GM12875 (cell line): ENCODE results near the gene CSF1.

ENCODE experiments used
- H3K4me3 ChIP-seq: one replicate; pipeline ENCODE4 v1.5.1; 2011; ENCODE audit warnings: low read depth, low read length, control low read depth
- TF ChIP-seq, protein P1 (sequence below): IDR thresholded peaks from 2 replicates; pipeline ENCODE4 v1.5.1; 2011; ENCODE audit warnings: low read depth, mild to moderate bottlenecking, control low read depth, inconsistent platforms, low read length, moderate library complexity, borderline replicate concordance; ENCODE audit not compliant: insufficient read depth

The CSF1 gene

DNA sequence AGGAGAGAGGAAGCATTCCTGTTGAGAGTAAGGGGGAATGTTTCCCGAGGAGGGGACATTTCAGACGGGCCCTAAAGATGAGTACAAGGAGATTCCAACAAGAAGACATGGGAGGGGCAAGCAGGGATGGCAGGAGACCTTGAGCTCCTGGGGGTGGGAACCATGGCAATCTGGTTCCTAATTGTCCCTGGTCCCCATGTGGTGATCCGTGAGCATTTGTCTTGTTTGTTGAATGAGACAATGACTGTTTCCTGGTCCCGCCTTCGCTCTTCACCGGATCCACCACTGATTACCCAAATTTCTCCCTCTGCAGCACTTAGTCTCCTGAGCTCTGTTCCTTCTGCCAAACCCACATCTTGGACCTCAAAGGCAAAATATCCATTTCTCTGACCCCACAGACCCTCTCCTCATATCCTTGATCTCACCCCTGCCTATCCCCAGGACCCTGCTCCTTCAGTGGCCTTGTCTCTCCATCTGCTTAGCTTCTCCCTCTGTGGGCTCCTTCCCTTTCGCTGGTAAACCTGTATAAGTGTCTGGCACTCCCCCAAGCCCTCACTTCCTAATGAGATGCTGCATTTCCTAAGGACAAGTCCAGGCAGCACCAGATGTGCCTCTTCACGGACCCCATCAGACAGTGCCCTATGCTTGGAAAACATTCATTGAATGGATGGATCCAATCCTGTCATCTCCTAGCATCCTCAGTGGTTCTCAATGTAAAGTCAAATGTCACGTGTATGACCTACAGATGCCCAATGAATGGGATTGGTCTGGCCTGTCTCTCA, 8.3 kb upstream of the CSF1 start:
- TF ChIP-seq, protein P1, sequence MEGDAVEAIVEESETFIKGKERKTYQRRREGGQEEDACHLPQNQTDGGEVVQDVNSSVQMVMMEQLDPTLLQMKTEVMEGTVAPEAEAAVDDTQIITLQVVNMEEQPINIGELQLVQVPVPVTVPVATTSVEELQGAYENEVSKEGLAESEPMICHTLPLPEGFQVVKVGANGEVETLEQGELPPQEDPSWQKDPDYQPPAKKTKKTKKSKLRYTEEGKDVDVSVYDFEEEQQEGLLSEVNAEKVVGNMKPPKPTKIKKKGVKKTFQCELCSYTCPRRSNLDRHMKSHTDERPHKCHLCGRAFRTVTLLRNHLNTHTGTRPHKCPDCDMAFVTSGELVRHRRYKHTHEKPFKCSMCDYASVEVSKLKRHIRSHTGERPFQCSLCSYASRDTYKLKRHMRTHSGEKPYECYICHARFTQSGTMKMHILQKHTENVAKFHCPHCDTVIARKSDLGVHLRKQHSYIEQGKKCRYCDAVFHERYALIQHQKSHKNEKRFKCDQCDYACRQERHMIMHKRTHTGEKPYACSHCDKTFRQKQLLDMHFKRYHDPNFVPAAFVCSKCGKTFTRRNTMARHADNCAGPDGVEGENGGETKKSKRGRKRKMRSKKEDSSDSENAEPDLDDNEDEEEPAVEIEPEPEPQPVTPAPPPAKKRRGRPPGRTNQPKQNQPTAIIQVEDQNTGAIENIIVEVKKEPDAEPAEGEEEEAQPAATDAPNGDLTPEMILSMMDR = no peak
- H3K4me3 ChIP-seq = no peak overlapping the region

DNA sequence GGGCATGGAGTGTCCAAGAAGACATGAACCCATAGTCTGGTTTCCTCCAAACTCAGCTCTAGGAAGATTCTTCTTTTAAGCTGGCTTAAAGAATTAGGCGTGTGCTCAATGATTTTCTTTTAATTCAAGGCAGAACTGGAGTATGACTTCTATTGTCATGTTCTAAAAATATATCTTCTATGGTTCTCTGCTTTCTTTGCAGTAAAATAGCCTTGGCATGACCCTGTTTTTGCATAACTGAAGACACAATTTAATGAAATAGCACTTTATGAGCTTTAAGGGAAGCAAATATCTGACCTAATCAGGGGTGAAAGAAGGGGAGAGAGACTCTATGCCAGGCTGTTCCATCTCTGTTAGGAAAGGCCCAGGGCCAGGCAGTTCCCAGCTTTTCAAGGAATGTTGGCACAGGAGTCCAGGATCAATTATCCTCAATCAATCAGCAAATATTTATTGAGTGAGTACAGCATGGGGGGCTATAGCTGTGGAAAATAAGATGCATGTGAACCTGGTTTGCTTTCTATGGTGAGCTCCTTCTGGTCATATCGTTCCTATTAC, 7.2 kb upstream of the CSF1 start:
- TF ChIP-seq, protein P1 = no peak
- no peak overlapping the region for H3K4me3 ChIP-seq

DNA sequence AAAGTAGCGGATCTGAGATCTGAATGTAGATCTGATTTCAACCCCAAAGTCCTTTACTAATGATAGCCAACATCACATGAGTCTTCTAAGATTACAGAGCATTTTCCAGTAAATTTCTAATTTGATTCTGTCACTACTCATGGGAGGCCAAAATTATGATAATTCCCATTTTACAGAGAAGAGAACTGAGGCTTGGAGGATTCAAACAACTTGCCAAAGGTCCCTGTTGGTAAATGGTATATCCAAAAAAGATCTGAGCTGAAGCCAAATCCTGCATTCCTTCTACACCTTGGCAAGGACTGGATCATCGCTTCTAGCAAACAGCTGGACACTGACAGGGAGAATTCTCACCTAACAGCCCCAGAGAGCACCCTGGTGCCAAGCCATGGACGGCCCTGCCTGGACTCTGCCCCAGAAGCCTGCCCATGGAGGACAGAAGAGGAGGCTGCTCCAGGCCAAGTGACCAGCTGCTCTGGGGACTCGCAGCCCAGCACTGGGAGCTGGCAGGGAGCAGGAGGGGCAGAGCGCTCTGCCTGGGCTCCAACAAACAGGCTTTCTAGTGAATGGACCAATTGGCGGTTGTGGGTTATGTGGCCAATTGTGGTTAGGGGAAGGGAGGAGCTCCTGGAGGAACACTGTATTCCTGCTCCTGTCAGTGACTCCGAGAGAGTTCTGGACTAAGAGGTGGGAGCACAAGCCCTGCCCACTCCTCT, 6.4 kb upstream of the CSF1 start:
- TF ChIP-seq, protein P1 = no peak
- H3K4me3 ChIP-seq = no peak overlapping the region

DNA sequence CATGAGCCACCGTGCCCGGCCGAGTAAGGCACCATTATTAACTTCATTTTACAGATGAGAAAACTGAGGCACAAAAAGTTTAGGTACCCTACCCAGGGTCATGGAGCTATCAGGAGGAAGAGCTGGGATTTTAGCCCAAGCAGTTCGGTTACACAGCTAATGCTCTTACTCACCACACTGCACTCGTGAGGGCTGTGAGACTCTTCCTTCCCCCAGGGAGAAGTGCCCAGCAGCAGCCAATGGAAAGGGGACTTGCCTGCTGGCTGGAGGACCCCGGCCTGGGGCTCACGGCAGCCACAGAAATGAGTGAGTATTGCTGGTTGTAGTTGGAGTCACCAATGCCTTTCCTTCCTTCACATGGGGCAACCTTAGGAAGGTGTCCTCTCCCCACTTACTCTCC, 5.2 kb upstream of the CSF1 start:
- H3K4me3 ChIP-seq = no peak overlapping the region
- TF ChIP-seq, protein P1 = no peak

DNA sequence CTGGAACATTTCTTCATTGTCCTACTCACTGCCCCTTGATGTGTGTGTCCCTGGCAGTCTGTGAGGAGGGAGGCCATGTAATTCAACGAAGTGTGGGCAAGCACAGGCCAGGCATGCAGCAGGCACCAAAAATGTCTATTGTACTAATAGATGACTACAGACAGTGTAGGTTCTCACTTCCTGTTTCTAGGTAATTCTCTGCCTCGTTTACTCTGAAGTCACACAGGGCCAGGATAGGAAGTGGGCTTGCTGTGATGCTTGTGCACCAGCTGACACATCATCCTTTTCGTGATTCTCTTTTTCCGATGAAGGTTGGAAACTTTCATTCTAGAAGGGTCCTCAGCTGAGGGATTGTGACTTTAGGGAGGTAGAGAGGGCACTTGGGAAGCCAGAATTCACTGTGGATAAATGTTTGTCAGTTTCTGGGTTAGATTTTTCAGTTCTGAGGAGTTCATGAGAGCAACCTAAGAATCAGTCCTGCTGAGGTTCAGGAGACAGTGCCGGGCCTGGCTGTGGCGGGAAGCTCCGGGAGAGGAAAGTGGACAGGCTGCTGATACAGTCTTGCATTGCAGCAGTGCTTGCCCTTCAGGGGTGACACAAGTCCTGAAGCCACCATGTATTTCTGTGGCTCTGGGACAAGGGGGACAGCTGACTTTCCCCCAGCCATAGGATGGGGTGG, 4.3 kb upstream of the CSF1 start:
- TF ChIP-seq, protein P1 = no peak

DNA sequence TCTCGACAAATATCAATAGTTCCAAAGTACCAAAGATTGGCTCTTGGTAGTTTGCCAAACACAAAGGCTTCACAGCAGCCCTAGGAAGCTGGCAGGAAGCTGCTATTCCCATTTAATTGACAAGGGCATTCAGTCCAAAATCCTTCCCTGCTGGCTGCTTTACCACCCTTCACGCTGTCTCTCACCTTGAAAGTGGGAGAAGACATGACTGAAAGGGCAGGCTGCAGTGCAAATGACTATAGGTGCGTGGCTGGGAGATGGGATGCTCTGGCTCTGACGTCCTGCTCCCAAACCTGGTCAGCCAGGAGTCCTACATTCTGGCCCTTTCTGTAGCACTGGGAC, 3.8 kb upstream of the CSF1 start:
- TF ChIP-seq, protein P1 = no peak
- no peak overlapping the region for H3K4me3 ChIP-seq

More for the DNA sequence above, 4.3 kb upstream of the CSF1 start:
- no peak overlapping the region for H3K4me3 ChIP-seq
